GM12801 (cell line): ENCODE results near the gene INPP5E.

Source experiments
- CTCF ChIP-seq: IDR thresholded peaks from one replicate; pipeline ENCODE4 v1.5.1; 2011; ENCODE audit warnings: control low read depth; ENCODE audit not compliant: insufficient read length; ENCODE audit errors: extremely low read depth

Gene INPP5E

DNA sequence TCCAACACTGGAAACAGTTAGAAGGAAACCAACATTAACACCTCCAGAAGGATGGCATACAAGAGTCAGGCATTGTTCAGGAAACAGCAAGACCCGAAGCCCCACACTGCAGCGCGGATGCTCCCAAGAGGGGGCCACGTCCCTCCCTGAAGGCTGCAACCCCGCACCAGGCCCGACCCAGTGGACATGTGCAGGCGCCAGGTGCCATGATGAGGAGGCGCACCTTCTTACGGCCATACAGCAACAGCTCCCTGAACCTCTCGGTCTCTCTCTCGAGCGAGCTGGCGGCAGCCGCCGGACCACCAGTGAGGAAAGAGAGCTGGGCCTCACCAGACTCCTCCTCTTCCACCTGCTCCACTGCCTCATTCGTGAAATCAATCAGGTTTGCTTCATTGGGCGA is 23.0 kb upstream of the INPP5E start:
- no peak for TF ChIP-seq CTCF

GRCh38 chr9:136460772-136461325 is 21.2 kb upstream of the INPP5E start:
- TF ChIP-seq CTCF, result no peak

GRCh38 chr9:136459425-136459824 is 19.8 kb upstream of the INPP5E start:
- TF ChIP-seq CTCF, result no peak

GRCh38 chr9:136457326-136457725 is 17.7 kb upstream of the INPP5E start:
- no peak for TF ChIP-seq CTCF

GRCh38 chr9:136456258-136456657 is 16.6 kb upstream of the INPP5E start:
- TF ChIP-seq CTCF, result no peak

DNA sequence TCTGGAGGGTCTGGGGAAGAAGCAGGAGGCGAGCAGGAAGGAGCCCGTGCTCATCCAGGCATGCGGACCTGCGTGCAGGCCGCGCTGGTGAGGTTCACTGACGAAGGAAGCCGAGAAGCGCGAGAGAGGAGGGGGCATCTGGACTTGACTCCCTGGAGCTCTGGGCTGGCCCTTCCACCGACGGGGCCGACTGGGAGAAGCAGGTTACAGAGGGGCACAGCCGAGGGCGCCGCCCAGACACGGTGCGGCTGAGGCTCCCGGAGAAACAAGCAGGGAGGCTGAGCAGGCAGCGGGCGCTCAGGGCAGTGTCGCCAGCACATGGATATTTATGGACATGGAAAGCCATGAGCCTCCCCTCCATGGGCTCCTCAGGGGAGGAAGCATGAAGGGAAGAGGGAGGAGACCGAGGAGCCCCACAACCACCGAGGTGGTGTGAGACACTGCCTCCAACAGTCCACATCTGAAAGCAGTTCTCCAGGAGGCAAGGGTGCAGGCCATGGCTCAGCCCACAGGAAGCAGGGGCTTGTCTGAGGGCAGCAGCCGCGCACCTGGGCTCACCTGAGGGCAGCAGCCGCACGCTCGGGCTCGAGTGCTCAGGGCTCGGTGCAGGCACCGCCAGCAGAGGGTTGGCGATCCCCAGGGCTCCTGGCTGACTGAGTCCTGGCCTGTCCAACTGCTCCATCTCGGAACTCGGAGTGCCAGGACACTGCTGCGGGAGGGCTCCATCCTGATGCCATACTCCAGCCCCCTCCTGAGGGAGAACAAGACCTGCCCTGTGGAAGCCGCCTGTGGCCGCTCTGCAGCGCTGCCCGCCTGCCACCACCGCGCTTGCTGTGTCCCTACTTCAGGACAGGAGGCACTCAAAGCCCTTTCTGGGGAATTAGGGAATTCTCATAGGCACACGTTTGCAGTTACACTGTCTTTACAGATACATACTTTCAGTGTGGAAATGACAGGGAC is 15.7 kb upstream of the INPP5E start:
- no peak for TF ChIP-seq CTCF

DNA sequence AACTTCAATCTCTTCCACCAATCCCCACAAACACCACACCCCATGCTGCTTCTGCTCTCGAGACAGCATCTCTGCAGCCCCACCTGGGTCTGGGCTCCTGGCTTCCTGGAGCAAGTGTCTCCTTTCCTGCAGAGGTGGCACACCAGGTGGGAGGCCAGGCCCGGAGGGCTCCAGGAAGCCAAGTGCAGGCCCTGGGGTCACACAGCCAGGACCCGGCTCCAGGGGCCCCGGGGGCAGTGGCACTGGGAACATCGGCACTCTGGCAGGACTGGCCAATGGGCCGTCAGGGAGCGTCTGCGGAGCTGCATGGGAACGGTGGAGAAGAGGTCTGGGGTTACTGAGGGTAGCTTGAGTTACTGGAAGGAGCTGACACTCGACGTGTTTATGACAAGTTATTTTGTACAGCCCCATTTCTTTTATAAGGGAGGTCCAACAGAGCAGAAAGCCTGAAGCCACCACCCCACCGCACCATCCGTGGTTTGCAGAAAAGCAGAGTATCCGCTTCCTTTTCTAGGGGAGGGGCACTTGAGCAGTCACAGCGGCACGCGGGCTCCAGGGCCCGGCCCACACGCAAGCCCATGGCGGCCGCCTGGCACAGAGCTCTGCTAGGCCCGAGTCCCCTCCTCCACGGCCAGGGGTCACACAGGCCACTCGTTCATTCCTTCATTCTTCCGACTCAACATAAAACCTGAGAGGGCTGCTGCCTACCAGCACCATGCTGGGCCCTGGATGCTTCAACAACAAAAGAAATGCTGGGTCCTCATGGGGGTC is 14.6 kb upstream of the INPP5E start:
- no peak for TF ChIP-seq CTCF
